Stimulated activated CD8-positive, alpha-beta memory T cell treated with anti-CD3 and anti-CD28 coated beads, Interleukin-4, amount 100 ng/mL, for 24 hours (primary cell): ENCODE measurements around the gene HIBADH.
"Not testable (repeated sequence)": the region's sequence is repeated elsewhere in the genome, so short reads cannot be mapped to it uniquely, and the experiment has no call there.

Experiments used
- DNase-seq: peaks from one replicate; pipeline ENCODE4 v3.0.0-alpha.2; 2020; ENCODE audit warnings: low read depth

HIBADH gene

DNA sequence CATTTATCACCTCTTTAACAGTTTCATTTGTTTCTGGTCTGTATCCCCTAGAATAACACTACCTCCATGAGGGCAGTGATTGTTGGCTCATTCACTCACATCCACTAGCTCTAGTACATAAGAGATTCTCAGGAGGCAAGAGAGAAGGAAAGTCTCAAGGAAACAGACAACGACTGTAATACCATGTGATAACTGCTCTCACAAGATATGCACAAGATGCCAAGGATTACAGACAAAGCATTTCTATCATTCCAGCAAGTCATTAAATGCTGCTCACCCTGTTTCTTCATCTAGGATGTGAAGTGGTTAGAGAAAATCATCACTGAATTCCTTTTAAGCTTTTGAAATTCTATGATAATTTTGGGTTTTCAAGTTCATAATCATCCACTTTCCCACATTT is 115.3 kb downstream of the HIBADH start:
- no peak for DNase-seq

DNA sequence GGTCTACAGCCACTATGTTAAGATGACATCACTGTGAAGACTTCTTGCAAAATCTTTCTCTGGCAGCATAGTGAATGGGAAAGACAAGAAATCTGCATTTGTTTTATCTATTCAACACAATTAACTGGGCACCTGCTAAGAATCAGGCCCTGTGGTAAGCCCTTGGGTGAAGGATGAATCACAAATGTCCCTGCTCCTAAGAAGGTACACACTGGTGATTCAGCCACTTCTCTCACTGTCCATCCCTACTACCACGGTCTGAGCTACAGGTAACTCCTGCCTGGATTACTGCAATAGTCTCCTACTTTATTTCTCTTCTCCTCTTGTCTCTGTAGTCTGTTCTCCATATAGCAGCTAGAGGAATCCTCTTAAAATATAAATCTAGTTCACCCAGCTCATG is 116.1 kb downstream of the HIBADH start:
- DNase-seq, result no peak

DNA sequence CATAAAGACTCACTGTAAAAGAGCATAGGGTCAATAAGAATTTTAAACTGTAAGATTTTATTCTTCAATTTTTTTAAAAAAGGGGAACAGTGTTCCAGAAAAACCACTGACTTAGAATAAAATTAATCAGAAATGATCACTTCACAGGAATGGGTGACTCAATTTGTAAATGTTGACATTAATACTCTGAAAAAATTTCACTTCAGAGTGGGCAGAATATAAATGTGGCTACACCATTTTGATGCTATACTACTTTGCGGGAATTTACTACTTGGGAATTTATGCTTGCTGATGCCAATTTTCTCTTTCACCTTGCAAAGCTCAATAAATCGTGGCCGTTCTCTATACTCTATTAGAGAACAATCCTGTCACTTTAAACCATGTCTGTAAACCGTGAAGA is 126.9 kb downstream of the HIBADH start:
- no peak for DNase-seq

DNA sequence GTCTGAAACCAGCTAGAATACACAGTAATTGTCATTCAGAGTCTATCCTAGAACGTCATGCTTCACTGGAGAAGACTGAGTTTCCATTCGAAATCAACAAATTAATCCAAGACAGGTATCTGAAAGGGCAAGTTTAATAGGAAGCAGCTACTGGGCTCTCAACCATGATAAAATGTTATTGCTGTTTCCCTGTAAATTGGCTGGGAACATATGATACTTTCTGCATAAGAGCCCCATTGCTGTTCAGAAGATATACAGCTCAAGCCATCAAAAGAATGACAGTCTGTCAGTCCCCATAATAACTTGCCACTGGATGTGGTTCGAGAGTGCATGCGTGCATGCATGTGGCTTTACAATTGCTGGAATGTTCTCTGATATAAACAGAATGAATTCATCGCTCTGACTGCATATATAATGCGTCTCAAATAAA is 129.0 kb downstream of the HIBADH start:
- no peak for DNase-seq

DNA sequence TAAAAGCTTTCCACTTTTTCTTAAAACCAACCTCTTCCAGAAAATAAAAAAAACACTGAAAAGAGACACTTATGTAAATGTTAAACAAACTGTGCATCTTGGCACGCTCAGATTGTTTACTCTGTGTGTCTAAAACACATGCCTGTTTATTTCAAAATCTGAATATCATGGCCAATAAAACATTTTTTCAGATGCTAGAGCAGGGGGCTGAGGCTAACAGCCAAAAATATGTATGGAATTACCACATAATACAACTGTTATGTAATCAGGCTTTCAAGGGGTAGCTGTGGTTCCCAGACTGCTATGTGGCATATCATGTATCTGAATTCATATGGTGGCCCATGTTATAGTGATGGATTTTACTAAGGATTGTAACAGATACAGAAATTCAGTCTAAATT is 130.4 kb downstream of the HIBADH start:
- DNase-seq, result no peak

DNA sequence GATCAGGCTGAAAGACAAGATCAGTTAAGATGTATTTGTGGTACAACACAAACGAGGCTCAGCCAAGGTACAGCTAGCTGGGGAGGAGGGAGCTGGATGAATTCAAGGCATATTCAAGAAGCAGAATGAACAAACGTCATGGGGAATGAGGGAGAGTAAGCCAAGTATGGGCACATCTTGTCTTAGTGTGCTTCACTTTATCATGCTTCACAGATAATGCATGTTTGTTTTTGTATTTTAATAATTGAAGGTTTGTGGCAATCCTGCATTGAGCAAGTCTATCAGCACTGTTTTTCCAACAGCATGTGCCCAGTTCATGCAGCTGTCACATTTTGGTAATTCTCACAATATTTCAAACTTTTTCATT is 135.4 kb downstream of the HIBADH start:
- DNase-seq, result no peak

DNA sequence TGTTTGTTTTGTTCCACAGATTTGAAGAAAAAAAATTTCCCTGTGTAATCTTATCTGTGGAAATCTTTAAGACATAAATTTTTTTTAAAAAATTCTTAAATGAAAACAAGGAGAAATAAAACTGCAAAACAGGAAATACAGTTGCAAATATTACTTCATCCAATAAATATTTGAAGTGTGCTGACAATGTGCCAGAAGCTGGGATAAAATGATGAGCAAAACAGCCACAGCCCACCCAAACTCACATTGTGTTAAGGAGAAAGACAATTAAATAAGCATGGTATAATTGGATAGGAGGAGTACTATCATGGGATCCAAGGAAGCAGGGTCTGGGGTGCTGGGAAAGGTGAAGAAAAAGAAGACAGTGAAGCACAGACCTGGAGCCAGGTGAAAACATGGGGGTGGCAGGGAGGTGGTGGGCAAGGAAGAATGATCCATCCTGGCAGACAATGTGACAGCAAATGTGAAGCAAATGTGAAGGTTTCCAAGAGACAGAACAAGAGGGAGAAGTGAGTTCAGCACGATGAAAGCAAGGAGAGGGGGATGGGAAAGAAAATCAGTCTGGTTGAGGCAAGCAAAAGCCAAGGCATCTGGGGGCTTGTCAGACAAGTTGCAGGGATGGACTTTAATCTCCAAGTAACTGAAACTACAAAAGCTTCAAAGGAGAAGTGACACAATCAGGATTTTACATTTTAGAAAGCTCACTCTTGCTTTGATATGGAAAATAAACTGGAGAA is 135.9 kb downstream of the HIBADH start:
- no peak for DNase-seq

DNA sequence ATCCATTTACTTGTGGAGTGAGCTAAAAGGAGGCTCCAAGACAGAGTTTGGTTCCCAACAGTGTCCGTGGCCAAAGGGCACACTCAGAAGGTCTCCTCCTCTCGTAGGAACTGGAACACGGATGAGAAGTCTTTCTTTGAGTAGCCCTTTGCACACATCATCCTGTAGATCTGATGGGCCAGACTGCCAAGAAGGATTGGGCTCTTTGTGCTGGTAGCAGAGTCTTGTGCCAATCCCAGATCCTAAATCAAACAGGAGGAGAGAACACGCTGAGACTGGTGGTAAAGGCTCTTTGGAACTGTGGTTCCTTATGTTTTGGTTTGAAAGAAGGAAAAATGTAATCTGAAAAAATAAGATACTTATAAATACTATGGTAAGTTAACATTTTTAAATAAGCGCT is 136.6 kb downstream of the HIBADH start:
- no peak for DNase-seq

DNA sequence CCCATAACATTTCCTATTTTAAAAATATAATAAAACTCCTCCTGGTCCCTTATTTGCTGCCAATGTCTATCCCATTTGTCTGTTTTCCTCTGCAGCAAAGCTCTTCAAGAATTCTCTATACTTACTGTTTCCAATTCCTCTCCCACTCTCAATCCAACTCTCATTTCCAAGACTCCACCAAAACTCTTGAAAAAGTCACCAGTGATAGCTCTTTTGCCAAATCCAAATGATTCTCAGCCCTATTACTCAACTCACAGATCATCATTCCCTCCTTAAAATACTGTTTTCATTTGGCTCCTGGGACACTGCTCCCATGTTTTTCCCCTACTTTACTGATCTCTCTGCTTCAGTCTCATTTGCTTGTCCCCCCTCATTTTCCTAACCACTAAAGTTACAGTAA is 139.4 kb downstream of the HIBADH start:
- DNase-seq, result no peak

DNA sequence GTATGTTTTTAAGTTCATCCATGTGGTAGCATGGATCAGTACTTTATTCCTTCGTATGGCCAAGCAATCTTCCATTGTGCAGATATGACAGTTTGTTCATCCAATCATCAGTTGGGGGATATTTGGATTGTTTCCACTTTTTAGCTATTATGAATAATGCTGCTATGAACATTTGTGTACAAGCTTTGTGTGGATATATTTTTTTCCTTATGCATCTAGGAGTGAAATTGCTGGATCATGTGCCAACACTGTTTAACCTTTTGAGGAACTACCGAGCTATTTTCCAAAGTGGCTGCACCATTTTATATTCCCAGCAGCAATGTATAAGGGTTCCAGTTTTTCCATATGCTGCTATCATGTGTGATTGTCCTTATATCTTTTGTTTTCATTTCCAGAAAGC is 140.1 kb downstream of the HIBADH start:
- no peak for DNase-seq

DNA sequence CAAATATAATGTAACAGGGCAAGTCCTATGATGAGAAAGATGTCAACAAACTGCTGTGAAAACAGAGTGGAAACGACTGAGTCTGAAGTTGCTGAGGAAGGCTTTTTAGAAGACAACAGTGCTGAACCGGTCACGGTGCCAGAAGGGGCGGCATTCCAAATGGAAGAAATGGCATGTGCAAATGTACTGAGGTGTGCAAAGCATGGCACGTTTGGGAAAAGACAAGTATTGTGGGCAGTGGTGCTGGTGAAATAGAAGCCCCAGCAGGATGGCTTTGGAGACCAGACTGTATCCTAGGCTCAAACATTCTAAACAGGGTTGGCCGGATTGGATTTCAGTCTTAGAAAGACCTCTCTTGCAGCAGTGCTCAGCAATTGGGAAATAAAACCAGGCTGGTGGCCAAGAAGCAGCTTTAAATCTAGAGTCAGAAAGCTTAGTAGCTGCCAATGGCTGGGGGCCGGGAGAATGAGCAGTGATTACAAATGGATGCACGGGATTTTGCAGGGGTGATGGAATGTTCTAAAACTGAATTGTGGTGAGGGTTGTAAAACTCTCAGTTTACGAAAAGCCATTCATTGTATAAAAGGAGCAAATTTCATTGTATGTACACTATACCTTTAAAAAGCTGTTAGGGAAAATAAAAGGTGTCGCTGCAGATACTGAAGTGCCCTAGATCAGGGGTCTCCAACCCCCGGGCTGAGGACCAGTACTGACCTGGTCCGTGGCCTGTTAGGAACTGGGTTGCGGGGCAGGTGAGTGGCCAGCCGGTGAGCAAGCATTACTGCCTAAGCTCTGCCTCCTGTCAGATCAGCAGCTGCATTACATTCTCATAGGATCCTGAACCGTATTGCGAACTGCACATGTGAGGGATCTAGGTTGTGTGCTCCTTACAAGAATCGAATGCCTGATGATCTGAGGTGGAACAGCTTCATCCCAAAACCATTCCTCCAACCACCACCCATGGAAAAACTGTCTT is 141.6 kb downstream of the HIBADH start:
- no peak for DNase-seq

DNA sequence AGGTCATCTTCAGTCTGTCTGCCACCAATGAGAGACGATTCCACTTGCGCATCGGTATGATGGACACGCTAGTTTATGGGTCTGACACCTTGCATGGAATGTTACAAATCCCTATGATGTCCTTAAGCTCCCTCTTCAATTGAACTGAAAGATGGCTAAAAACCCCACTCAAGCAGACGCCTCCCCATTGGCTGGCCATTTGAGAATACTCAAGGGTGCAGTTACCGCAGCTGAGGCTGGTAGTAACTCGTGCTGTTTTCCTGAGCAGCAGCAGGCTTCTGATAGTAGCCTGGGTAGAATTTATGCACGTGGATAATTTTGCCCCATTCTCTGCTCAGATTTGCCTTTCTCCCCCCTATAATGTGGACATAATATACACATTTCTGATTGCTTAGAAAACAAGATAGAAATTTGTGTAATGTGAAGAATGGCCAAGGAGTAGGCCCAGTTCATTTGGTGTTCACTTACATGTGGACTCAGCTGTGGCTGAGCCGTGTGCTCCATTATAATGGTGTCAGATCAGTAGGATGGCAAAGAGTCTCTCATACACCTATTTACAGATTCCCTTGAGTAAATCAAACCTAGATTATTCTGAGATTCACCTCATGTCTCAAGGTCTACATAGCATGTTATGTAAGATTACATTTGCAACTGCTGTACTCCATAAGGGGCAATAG is 142.8 kb downstream of the HIBADH start:
- DNase-seq, result no peak

DNA sequence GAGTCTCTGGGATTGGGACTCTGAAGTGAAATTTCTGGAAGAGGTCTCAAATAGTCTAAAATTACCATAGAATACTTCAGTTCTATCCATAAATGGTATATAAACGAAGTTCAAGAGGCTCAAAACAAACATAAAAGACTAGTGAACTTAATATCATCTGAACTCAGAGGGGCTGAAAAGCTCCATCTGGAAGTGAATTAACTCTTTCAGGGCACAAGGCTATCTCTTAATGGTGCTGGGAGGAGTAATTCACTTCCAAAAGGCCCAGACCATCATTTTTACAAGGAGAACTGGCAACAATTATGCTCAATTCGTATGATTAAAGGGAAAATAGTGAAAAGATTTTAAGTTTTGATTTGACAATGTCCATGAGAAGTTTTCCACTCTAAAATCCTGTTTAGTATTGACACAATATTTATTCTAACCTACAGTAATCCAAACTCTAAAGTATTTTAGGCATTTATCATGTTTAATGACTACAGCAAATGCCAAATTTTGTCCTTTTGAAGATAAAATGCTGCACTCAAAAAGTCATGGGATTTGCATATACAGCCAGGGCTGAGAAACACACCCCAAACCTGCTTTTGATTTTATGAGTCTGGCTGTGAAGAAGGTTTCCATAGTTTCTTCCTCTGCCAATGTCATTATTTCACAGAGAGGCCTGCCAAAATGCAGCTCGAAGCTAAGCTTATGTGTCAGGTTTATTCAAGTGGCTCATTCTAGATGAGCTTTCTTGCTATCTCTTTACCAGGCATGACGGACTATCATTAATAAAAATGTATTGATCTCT is 143.9 kb downstream of the HIBADH start:
- DNase-seq, result no peak

DNA sequence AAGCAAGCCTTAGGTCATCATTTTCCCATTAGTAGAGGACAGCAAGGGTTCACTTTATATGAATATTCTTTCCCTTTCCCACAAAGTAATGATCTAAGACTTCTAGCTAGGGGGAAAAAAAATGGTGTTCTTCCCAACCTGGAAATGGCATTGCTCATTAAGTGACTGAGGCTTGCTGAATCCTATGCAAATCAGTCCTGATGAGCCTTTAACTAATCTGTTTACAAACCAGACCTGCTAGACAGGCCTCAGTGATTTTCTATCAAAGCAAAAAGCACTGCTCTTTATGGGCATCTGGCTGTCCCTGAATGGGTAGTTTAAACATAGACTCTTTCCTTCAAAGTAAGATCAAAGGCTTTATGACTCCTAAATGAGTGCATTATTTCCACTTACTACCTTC is 146.3 kb downstream of the HIBADH start:
- no peak for DNase-seq

DNA sequence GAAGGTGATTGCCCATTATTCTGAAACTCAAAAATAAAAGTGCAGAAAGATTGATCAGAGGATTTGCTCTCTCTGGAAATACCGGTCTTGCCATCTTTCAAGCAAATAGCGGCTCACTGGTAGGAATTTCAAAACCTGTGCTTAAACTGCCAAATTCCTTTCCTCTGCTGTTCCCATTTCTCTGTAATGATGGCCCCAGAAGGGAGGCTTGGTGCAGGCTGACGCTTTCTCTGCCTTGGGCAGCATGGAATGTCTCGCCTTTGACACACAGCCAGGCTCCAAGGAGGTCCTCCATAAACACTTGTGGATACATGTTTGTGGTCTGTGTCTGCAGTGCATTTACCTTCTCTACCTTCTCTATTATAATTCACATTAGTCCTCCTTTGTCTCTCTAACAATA is 146.8 kb downstream of the HIBADH start:
- no peak for DNase-seq

DNA sequence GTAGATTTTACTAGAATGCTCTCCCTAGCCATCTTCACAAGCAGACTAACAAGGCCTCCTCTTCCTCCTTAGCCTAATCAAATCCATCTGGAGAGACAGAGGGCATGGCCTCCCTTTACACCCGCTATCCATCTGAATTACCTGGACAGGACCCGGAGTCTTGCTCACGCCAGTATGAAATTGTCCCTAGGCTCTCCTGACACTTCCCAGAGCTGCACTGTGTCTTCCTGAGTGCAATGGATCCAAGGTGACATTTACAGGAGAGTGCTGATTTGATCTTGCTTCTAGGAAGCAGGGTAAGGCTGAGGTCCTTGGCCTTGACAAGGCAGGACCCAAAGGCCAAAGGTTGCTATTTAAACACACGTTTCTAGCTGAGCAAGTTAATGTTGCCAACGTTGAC is 147.8 kb downstream of the HIBADH start:
- DNase-seq, result no peak

DNA sequence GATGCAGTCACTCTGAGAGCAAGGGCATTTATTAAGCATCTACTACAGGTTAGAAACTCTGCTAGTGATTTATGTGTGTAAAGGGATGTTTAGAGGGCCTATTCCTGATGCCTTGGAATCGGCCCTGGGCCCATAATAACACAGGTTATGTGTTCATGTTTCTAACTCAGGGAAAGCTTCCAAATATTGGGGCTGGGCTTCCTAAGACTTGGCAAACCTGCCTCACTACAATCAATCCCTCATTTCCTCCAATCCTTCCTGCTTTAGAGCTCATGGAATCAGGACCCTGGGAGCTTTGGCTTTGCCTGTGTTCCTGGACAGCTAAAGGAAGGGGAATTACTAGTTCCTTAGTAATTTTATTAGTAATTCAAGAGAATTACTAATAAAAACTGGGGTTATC is 148.8 kb downstream of the HIBADH start:
- DNase-seq, result no peak

DNA sequence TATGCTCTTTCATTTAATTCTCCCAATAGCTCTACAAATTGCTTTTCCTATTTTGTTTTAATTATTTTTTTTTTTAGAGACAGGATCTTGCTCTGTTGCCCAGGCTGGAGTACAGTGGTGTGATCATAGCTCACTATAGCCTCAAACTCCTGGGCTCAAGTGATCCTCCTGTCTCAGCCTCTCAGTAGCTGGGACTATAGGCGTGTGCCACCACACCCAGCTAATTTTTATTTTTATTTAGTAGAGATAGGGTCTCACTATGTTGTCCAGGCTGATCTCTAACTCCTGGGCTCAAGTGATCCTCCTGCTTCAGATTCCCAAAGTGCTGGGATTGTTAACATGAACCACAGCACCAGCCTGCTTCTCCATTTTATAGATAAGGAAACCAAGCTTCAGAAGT is 151.3 kb downstream of the HIBADH start:
- not testable (repeated sequence) for DNase-seq

DNA sequence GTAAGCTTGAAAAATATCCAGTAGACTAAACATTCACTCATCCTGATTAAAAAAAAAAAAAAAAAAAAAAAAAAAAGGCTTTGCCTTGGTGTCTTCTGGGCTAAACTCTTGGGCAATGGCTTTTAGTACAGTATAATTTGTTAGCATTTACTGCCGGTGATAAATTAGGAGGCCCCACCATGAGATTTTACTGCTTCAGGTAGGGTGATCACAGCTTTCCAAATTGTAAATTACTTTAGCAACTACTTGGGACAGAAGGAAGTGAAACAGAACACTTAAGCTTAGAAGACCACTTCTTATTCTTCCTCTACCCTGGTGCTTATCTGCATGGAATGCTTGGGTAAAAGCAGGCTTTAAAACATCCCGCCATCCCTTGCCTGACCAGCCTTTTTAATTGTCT is 152.1 kb downstream of the HIBADH start:
- DNase-seq, result no peak

DNA sequence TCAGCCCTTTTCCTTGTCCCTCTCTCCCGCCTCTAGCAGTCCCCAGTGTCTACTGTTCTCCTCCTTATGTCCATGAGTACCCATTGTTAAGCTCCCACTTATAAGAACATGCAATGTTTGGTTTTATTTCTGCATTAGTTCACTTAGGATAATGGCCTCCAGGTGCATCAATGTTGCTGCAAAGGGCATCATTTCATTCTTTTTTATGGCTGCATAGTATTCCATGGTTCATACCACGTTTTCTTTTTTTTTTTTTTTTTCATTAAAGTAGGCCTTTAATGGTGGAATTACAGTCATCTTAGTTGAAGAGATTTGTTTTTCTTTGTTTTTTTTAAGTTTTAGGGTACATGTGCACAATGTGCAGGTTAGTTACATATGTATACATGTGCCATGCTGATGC is 160.8 kb downstream of the HIBADH start:
- not testable (repeated sequence) for DNase-seq

DNA sequence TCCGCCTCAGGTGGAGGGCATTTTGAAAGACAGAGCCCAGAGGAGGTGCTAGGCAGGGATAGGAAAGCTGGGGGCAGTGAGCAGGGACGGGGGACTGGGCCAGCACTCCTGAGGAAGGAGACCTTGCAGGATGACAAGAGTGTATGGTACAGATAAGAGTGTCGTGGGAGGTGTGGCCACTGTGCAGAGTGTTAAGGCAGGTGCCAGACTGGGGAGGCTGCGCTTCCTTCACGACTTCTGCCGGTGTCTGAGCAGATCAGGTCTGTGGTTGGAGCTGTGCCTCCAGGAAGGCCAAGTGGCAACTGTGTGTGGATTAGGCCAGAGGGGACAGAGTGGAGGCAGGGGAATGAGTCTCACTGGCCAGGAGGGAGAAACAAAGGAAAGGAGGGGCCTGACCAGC is 161.7 kb downstream of the HIBADH start:
- DNase-seq, result no peak

DNA sequence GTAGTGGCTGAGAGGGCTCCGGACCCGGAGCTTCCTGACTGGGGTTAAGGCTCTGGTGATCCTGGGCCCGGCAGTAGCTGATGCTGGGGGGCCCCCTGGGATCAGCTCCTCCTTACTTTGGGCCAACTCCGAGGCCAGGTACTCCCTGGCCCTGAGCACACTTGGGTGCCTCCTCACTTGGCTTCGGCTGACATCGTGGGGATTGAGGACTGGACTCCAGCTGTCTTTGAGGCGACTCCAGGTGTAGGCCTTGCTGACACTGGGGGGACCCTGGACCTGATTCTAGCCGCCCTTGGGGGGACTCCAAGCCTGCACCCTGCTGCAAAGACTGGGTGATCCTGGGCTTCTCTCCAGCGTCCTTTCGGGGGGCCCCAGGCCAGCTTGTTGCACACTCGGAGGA is 170.5 kb downstream of the HIBADH start:
- DNase-seq, result no peak
